ENCODE data around the gene OPA1. TPM values are rescaled to one million over a fixed set of nuclear protein-coding genes. Genes with fewer than 3 reads are reported as not detected.

OPA1 gene
- total RNA-seq, 2 experiments from 2014 or later = 43.2 to 57.3 TPM

DNA sequence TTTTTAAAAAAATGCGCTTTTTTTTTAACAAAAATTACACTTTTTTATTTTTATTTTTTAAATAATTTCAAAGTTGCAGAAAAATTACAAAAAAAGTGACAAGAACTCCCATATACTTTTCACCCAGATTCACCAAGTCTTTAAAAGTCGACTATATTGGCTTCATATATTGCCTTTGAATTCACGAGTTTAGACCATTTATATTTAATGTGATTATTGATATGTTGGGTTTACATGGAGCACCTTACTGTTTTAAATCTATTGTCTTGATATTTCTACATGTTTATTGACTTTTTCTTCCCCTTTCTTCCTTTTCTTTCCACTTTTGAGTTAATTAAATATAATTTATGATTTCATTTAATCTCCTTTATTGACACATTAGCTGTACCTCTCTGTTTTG, 127.2 kb downstream of the OPA1 start:
- Histone ChIP-seq H3K9me2 (ENCODE audit: insufficient read depth, low read length) (no peaks in the 10 kb centered on the region), H3K4me1 (ENCODE audit: insufficient read depth, low read length, poor library complexity, severe bottlenecking) (peaks cover 8% of the 10 kb centered on the region), H3K36me3 (ENCODE audit: insufficient read depth, low read length) (no peaks in the 10 kb centered on the region; the same call in 1 of the 2 replicates), H3K4me2 (ENCODE audit: low read length) (no peak overlapping the region), H3K27ac (ENCODE audit: low read depth, low read length, poor library complexity, severe bottlenecking) (no peak overlapping the region), H2AFZ (ENCODE audit: low read length) (no peak overlapping the region), H3K9me3 (ENCODE audit: low read length) (peaks cover 7% of the 10 kb centered on the region; the same call in 1 of the 2 replicates), H3K79me2 (ENCODE audit: insufficient read depth, low read depth, low read length) (no peaks in the 10 kb centered on the region), H3K4me3 (ENCODE audit: low read depth, low read length, poor library complexity, severe bottlenecking) (no peak overlapping the region), H4K20me1 (ENCODE audit: insufficient read depth, low read length) (no peaks in the 10 kb centered on the region)
- ChIA-PET POLR2A (no interaction called here), CTCF (ENCODE audit: unreplicated experiment) (no interaction called here)
- no peak for DNase-seq (ENCODE audit: low spot score)
- intact Hi-C loops (cut with micrococcal nuclease; ENCODE audit: unreplicated experiment) = no loop called here
- no peak for TF ChIP-seq EZH2phosphoT487 (IDR thresholded peaks at IDR 0.05; ENCODE audit: borderline replicate concordance, low read depth, low read length)
- TF ChIP-seq, protein P1, sequence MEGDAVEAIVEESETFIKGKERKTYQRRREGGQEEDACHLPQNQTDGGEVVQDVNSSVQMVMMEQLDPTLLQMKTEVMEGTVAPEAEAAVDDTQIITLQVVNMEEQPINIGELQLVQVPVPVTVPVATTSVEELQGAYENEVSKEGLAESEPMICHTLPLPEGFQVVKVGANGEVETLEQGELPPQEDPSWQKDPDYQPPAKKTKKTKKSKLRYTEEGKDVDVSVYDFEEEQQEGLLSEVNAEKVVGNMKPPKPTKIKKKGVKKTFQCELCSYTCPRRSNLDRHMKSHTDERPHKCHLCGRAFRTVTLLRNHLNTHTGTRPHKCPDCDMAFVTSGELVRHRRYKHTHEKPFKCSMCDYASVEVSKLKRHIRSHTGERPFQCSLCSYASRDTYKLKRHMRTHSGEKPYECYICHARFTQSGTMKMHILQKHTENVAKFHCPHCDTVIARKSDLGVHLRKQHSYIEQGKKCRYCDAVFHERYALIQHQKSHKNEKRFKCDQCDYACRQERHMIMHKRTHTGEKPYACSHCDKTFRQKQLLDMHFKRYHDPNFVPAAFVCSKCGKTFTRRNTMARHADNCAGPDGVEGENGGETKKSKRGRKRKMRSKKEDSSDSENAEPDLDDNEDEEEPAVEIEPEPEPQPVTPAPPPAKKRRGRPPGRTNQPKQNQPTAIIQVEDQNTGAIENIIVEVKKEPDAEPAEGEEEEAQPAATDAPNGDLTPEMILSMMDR (conservative IDR thresholded peaks at IDR 0.05; ENCODE audit: low read length) = no peak
- BruUV-seq (replicated peaks) = no TSS peak

DNA sequence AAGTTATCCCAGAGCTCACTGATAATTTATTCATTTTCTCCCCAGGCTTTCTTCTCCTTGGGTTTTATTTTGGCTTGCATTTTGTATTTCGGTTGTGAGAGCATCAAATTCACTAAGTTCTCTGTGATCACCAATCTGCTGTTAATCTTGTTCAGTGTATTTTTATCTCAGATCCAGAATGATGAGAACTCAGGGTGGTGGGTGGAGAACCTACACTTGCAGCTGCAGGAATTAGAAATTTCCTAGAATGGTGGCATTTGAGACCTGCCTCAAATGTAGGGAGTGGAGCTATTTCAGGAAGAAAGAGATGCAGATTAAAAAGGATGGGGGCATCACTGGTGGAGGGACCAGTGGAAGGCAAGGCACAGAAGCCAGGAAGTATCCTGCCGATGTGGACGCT, 129.6 kb downstream of the OPA1 start:
- no peaks in the 10 kb centered on the region for H3K9me3 ChIP-seq (ENCODE audit: low read length)
- H3K9me2 ChIP-seq (ENCODE audit: insufficient read depth, low read length) = no peaks in the 10 kb centered on the region
- H3K4me1 ChIP-seq (ENCODE audit: insufficient read depth, low read length, poor library complexity, severe bottlenecking) = no peaks in the 10 kb centered on the region
- no peak overlapping the region for H2AFZ ChIP-seq (ENCODE audit: low read length)
- H3K79me2 ChIP-seq (ENCODE audit: insufficient read depth, low read depth, low read length) = no peaks in the 10 kb centered on the region
- no peak overlapping the region for H3K27ac ChIP-seq (ENCODE audit: low read depth, low read length, poor library complexity, severe bottlenecking)
- DNase-seq (ENCODE audit: low spot score) = no peak
- H3K36me3 ChIP-seq (ENCODE audit: insufficient read depth, low read length) = no peaks in the 10 kb centered on the region
- TF ChIP-seq, protein P1 (conservative IDR thresholded peaks at IDR 0.05; ENCODE audit: low read length) = no peak
- no peak for TF ChIP-seq EZH2phosphoT487 (IDR thresholded peaks at IDR 0.05; ENCODE audit: borderline replicate concordance, low read depth, low read length)
- H4K20me1 ChIP-seq (ENCODE audit: insufficient read depth, low read length) = no peaks in the 10 kb centered on the region
- no peak overlapping the region for H3K4me2 ChIP-seq (ENCODE audit: low read length)
- ChIA-PET CTCF (ENCODE audit: unreplicated experiment) (no interaction called here), POLR2A (interaction anchor here (0.6 to 0.7 kb wide), 2 partner anchors 1817 to 1995 kb away, joined by 3 to 4 read pairs; no protein-coding TSS in a partner anchor)
- H3K4me3 ChIP-seq (ENCODE audit: low read depth, low read length, poor library complexity, severe bottlenecking) = no peak overlapping the region
- intact Hi-C loops (cut with micrococcal nuclease; ENCODE audit: unreplicated experiment) = no loop called here
- BruUV-seq (replicated peaks) = no TSS peak

DNA sequence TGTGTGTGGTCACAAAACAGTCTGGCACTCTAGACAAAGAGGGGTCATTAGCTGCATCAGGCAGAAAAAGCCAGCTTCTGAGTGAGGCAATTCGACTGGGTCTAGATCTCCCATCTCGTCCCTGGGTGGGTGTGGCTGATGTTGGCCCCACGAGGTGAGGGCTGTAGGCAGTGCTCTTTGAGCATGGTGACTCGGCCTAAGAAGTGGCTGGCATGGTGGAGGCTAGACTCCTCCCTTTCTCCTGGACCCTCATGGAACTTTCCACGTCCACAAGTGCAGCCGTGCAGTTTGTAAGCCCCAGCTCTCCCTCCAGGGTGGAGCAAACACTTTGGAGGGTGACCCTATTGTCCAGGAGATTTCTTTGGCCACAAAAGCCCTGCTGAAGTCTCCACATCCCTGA, 134.1 kb downstream of the OPA1 start:
- POLR2A ChIA-PET = interaction anchor here (0.6 kb wide), 1 partner anchor 11 kb away, joined by 4 read pairs; no protein-coding TSS in a partner anchor
- TF ChIP-seq, protein P1 (conservative IDR thresholded peaks at IDR 0.05; ENCODE audit: low read length) = no peak
- TF ChIP-seq EZH2phosphoT487 (IDR thresholded peaks at IDR 0.05; ENCODE audit: borderline replicate concordance, low read depth, low read length) = no peak

More for the DNA sequence above, 134.1 kb downstream of the OPA1 start:
- no peak overlapping the region for H3K4me3 ChIP-seq (ENCODE audit: low read depth, low read length, poor library complexity, severe bottlenecking)
- H3K4me1 ChIP-seq (ENCODE audit: insufficient read depth, low read length, poor library complexity, severe bottlenecking) = no peaks in the 10 kb centered on the region
- no TSS peak for BruUV-seq (replicated peaks)
- no peaks in the 10 kb centered on the region for H3K9me3 ChIP-seq (ENCODE audit: low read length)
- no peaks in the 10 kb centered on the region for H3K9me2 ChIP-seq (ENCODE audit: insufficient read depth, low read length)
- no peaks in the 10 kb centered on the region for H4K20me1 ChIP-seq (ENCODE audit: insufficient read depth, low read length)
- H3K4me2 ChIP-seq (ENCODE audit: low read length) = no peak overlapping the region
- CTCF ChIA-PET (ENCODE audit: unreplicated experiment) = interaction anchor here (0.5 kb wide), 1 partner anchor 1470 kb away, joined by 3 read pairs; no protein-coding TSS in a partner anchor
- no peak overlapping the region for H3K27ac ChIP-seq (ENCODE audit: low read depth, low read length, poor library complexity, severe bottlenecking)
- H3K79me2 ChIP-seq (ENCODE audit: insufficient read depth, low read depth, low read length) = no peaks in the 10 kb centered on the region
- intact Hi-C loops (cut with micrococcal nuclease; ENCODE audit: unreplicated experiment) = no loop called here
- no peak overlapping the region for H2AFZ ChIP-seq (ENCODE audit: low read length)
- DNase-seq (ENCODE audit: low spot score) = no peak
- H3K36me3 ChIP-seq (ENCODE audit: insufficient read depth, low read length) = no peaks in the 10 kb centered on the region
